EL (cell line): ENCODE measurements around the gene SAFB.

Experiments
- DNase-seq: peaks from one replicate; pipeline ENCODE4 v3.0.0-alpha.2; 2016

Gene SAFB

DNA sequence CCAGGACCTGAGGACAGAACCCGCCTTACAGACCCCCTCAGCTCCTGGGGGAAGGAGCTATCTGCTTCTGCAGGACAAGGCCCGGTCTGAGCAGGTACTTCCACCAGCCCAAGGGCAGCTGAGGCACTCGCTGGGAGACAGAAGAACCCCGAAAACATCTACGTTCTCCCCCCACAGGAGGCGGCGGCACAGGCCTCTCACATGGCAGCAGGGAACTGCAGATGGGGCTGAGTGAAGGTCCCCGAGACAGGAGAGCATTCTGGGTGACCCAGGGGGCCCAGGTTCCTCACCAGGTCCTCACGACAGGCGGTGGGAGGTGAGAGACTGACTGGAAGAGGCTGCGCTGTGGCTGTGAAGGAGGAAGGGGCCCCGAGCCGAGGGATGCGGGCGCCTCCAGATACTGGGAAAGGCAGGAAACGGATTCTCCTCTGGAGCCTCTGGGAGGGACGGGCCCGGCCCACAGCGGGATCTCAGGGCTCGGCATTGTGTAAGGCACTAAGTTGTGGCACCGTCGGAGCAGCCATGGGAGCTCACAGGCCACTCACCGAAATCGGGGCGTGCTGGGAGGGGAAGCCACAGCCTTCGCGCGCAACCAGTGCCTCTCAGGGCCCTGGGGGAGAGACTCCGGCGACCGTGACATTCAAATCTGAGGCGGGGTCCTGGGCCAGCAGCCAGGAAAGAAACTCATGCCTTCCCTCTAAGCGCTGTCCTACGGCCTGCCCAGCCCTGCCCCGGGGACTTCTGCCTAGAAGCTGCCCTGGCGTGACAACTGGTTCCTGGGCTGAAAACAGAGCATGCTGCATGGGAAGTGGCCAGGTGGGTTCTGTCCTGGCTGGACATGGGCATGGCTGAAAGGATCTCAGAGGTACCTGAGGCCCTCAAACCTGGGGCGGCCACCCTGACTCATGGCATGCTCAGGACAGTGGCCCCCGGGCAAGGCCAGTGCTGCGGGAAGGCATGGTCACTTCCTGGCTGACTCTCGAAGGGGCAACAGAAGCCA lies 81.2 kb downstream of the SAFB start:
- no peak for DNase-seq

DNA sequence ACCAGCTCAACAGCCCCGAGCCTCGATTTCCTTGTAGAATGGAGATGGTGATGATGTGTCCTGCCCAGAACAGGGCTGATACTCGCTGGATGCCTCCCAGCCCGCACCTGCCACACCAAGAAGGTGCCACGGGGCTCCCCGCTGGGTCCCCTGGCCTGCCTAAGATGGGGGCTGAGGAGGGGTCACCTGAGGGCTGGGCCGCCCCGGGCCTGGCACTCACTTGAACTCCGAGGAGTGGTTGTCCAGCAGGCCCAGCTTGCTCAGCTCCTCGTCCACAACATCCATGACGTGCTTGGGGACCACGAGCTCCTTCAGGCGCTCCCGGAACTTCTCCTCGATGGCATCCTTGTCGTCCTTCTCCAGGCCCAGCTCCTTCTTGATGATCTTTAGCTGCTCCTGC lies 82.7 kb downstream of the SAFB start:
- DNase-seq: no peak

DNA sequence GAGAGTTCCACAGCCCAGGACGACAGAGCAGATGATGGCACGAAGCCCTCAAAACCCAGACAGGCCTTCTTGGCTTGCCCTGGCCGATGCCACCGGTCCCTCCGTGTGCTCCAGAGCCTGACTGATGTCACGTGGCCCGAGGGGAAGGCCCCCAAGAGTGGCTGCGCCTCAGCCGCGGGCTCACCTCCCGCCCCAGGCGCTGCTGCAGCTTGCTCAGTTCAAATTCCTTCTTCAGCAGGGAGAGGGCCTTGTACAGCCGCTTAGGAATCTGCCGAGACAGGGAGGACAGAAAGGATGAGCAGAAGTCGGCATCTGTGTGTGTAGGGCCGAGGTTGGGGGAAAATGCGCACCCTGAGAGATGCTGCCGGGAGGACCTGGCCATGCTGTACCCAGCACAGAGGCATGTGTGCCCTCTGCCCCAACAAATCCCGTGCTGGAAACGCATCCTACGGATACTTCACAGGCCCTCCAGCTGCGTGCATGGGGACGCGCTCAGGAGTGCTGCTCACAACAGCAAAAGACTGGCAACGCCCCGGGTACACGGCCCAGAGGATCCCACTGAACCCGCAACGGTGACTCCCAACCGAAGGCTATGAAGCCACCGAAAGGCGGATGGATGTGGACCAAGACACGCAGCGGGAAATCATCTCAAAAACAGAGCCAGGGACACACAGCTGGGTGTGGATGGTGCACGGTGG lies 84.1 kb downstream of the SAFB start:
- no peak for DNase-seq

DNA sequence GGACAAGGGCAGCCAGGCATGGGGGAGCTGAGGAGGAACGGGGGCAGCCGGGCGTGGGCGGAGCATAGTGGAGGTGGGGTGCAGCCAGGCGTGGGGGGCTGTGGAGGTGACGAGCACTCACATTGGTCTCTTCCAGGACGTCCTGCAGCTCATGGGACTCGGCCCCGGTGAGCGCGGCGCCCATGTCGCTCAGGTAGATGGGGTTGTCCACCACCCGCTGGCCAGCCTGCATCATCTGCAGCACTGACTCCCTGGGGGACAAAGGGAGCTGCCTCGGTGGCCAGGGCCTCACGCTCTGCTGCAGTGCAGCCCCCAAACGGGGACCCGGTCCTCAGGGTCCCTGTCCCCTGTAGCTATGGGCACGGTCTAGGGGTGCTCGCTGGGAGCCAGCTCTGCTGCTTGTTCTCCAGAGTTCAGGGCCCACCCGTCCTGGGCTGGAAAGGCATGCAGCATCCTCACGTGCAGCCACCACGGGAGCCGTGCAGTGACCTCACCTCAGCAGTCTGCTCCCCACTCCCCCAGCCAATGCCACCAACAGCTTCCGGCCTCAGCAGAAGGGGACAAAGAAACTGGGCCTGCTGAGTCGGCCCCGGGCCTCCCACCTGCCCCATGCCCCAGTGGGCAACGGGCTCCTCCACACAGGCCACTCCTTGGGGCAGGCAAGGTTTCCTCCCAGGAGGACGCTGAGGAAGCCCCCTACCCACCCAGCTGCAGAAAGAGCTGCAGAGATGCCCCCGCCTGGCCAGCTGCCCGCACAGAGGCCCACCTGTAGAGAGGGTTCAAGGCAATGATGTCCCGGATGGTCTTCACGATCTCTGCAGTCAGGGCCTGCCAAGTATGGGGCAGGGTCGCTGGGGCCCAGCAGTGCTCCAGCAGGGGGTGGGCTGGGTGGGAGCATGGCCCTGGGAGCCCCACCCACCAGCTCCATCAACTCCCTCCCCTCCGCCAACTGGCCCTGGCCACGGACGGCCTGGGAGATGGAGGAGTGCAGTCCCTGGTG lies 85.0 kb downstream of the SAFB start:
- no peak for DNase-seq

DNA sequence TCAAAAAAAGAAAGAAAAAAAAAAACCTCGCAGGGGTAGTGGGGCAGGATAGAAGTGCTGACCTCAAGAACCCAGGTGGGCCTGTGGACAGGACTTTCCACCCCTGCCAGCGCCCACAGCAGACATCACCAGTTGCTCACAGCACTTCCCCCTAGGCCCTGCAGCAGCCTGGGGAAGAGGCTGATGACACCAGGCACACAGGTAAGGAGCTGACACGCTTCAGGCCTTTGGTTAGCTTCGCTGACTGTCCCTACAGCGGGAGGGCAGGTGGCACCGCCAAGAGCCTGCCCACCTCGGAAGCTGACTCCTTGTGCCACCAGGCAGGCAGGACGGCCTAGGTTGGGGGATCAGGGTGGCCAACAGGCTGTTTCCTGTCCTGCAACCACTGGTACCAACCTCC lies 88.1 kb downstream of the SAFB start:
- DNase-seq: no peak

DNA sequence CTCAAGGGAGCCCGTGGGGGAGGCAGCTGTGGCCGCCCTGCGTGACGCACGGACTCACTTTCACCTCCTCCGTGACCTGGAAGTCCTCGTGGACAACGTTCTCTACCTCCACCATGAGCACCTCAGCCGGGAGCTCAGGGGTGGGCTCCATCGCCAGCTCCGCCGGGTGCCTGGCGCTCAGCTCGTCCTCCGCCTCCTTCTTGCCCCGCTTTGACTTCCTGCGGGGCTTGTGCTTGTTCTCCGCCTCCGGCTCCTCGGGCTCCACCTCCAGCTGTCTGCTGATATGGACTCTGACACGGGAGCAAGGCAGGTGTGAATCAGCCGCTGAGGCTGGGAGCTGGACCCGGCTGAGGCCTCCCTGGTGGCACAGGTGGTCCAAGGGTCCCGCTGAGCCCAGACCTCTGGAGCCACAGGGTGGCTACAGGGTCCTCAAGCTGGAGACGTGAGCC lies 88.9 kb downstream of the SAFB start:
- DNase-seq: no peak

DNA sequence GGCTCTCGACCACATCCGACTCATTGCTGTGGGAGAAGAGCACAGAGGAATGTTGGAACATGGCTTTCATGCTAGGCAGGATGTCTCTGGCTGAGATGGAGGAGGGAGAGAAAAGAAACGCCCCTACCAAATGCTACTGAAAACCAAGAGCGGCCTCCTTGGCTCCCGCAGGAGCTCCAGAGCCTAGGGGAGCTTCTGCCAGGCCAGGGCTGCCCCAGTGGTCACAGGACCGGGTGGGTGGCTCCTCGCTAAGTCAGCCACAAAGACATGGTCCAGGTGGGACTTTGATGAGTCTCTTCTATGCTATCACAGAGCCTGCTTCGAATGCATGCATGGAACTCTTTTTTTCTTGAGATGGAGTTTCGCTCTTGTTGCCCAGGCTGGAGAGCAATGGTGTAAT lies 90.3 kb downstream of the SAFB start:
- no peak for DNase-seq

DNA sequence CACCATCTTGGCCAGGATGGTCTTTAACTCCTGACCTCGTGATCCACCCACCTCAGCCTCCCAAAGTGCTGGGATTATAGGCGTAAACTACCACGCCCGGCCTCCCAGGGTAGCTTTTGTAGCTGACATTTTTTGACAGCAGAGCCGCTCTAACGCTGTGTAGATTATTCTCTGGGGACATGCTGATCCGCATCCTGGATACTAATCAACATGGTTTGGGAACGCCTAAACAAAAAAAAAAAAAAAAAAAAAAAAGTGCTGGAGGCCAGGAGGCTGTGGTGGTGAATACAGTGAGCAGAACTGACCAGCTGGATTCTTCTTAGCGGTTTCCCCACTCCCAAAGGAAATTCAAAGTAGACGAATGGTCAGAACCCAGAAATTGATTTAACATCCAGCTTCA lies 91.9 kb downstream of the SAFB start:
- DNase-seq: no peak

DNA sequence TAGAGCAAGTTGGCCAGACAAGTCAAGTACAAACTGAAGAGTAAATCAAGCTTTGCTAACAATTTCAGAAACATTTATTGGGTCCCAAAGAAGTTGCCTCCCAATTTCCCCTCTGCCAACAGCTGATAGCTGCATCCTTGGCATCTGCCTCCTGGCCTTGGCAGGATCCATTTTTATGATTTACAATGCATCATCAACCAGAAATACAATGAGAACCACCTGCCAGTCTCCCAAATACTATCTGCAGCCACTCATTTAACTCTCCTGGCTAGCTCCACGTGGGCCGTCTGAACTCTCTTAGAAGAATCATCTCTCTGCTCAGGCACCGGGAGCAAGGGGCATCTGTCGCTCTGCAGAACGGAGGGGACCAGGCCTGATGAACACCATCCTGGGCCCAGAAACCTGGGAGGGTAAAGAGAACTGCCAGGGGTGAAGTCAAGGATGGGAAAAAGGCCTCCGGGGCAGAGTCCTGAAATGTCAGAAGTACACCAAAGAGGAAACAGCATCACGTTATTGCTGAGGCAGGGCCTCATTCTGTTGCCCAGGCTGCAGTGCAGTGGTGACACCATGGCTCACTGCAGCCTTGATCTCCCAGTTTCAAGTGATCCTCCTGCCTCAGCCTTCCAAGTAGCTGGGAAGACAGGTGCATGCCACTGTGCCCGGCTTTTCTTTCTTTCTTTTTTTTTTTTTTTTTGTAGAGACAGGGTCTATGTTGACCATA lies 94.5 kb downstream of the SAFB start:
- DNase-seq: no peak
